Middle frontal gyrus (tissue), 1 donor: ENCODE measurements around the gene ANKRD37.

ENCODE experiments used
- DNase-seq: peaks from one replicate; pipeline ENCODE4 v3.0.0-alpha.2; 2015; ENCODE audit warnings: low spot score; ENCODE audit errors: extremely low spot score

Gene ANKRD37

GRCh38 chr4:185379326-185380295, 17.0 kb upstream of the ANKRD37 start:
- DNase-seq, result no peak

DNA sequence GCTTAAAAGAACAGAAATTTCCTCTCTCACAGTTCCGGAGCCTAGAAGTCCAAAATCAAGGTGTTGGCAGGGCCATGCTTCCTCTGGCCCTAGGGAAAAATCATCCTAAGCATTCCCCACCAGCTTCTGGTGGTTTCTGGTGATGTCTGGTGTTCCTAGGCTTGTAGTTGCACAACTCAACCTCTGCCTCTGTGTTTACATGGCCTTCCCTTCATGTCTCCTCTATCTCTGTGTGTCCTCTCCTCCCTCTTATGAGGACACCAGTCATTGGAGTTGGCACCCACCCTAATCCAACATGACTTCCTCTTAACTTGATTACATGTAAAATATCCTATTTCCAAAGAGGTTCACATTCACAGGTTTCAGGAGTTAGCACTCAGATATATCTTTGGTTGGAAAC, 16.3 kb upstream of the ANKRD37 start:
- DNase-seq, result no peak

DNA sequence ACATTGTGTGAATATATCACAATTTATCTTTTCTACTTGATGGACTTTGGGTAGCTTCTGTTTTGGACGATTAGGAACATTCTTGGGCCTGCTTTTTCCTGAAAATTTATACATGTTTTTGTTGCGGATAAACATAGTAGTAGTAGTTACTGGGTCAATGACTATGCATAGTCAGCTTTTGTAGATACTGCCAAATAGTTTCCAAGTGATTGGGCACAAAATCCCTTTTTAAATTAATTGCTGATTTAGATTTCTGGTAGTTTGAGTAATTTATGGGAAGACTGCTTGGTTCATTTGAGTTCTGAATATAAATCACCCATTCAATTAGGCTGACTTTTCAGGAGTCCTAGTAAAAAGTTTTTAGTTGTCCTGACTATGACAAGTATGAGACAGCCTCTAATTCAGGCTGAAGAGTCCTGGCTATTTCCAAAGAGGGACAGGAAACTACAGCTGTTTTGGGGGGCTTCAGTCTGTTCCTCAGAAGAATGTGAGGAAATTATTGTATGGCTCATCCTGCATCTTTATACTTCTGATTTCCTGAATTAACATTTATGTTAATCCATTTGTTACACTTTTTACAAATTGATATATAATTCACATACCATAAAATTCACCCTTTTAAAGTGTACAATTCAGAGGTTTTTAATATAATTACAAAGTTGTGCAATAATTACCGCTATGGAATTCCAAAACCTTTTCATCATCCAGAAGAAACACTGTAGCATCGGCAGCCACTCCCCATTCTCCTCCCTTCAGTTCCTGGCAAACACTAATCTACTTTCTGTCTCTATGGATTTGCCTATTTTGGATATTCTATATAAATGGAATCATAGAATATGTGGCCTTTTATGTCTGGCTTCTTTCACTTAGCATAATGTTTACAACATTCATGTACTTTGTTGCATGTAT, 15.1 kb upstream of the ANKRD37 start:
- DNase-seq, result no peak

- DNase-seq, result no peak
Measured at GRCh38 chr4:185382754-185383153, 13.9 kb upstream of the ANKRD37 start.

GRCh38 chr4:185383451-185383850, 13.2 kb upstream of the ANKRD37 start:
- no peak for DNase-seq

DNA sequence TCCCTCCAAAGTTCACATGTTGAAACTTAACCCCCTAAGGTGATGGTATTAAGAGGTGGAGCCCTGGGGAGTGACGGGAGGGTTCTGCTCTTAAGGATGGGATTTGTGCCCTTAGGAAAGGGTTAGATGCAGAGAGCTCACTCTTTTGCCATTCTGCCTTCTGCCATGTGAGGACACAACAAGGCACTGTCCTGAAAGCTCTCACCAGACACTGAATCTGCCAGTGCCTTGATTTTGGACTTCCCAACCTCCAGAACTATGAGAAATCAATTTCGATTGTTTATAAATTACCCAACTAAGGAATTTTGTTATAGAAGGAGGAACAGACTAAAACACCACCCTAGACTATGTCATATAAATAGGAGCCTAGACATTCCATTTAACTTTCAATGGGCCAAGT, 12.6 kb upstream of the ANKRD37 start:
- no peak for DNase-seq

DNA sequence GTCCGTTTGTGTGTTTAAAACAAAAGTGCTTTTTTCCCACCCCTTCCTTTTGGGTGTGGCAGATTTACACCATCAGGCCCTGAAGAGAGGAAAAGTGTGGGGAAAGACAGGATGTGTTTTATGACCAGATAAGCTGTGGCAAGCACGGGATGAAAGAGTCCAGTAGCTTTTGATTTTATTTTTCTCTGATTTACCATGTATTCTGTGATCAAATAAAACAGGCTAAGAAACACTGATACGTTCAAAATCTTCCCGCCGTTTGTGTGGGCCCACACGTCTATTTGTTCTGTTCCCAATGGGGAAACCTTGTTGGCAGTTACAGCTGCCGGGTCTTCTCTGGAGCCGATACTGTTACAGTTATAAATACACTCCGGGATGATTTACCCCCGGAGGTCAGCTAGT, 11.7 kb upstream of the ANKRD37 start:
- DNase-seq, result no peak

- no peak for DNase-seq
Measured at GRCh38 chr4:185387957-185388356, 8.7 kb upstream of the ANKRD37 start.

DNA sequence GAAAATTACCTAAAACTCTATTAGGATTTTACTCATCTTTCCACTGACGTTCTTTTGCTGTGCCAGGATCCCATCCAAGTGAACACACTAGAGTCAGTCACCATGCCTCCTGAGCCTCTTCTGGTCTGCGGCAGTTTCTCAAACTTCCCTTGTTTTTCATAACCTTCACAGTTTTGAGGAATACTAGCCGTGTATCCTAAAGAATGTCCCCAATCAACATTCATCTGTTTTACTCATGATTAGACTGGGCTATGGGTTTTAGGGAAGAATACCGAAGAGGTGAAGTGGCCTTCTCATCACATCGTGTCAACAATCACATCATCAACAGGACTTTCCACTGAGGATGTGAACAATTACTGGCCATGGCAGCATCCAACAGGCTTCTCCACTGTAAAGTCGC, 5.7 kb upstream of the ANKRD37 start:
- no peak for DNase-seq

DNA sequence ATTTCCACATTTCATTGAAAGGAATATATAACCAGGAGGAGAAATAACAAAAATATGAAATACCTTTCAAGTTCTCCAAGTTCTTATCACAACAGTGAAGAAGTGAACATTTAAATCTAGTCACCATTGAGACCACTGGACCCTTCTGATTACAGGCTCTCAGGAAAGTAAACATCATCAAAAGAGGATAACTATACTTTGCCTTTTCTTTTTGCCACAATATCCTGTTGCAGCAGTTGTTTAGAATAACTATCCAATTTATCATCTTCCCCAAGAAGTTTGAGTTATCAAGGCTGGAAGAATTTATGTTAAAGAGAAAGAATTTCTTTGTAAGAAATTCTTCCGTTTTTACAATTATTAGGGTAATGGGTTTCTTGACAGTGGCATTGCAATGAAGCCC, 4.5 kb upstream of the ANKRD37 start:
- DNase-seq, result no peak

DNA sequence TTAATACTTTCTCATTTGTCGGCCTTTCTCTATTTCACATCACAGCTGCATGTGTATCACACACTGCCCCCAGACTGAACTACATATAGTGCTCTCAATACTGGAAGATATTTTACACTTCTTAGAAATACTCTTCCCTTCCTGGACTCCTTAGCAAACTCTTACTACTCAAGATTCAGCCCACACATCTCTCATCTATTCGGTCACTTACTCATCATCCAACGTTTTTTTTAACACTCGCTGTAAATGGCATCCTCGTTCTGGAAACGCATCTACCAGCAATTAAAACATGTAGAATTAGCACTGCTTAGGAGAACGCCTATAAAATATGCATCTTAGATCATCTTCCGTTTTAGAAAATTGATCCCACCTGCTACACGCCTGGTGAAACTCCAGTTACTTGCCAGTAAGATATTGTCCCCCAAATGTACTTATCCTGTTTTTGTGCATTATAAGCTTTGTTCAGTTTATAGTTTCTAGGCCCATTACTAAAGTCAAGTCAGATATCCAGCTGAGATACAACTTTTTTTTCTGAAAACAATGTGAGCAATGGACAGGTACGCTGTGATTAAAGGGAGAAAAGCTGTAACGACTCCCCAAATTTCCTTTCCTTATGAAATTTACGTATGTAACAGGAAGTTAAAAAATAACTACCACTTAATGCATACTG, 1.9 kb upstream of the ANKRD37 start:
- no peak for DNase-seq

DNA sequence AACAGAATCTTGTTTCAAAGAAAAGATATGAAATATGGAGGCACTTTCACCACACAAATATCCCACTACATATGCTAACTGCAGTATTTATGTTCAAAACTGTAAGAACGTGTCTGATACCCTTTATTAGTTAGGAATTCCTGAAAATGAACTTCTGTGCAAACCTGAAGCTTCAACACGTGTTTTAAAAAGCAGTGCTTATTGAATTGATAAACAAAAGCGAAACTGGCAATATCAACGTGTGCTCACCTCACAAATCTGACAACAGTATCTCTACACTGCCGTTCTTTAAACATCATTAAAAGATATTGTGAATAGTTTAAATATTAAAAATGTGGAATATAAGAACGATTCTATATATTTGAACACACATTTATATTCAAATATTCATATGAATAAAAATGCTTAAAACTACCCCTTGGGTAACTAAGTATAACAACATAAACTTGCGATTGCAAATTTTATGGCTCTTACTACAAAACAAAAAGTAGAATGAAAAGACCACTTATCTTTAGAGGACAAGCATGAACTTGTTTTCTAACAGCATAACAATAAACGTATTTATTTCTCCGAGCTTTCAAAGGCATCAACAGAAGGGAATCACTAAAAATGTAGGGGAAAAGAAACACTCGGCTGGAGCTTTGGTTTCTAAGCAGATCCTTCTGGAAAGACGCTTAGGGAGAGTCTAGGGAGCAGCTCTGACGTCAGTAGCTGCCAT, 1.2 kb upstream of the ANKRD37 start, which contains the start of gene LRP2BP:
Gene LRP2BP, minus strand, starts transcription at position 687 of the 718 bp plus-strand sequence. CDS start 17,738 bp downstream, outside the sequence.
- DNase-seq, result peak; percentile 87

DNA sequence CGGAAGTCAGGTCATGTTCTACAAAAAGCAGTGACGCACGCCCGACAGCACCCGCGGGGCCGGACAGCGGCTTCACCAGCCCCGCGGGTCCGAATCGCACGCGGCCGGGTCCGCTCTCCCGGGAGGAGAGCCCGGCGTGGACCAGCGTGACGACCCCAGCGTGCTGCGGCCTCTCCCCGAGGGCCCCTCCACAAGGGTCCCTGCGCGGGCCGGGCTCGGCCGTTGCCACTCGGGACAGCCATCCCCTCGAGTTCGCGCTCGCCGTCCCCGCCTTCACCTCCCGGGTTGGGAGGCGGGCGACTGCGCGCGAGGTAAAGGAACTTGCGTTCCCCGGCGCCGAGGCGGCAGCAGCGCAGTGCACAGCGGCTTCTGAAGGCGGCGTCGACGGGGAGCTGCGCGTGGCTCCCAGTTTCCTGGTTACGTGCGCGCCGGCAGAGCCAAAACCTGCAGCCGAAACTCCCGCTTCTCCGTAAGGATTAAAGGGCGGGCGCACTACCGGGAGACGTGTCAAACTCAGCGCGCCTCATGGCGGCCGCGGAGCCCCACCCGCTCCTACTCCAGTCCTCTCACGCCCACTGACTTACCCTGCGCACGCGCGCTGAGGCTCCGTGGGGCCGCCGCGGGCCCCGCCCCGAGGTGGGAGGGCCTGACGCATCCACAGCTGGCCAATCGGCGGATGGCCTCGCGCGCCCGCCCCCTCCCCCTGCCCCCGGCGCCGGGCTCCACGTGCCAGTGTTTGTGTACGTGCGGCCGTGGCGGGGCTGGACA, 501 bp upstream of the ANKRD37 start:
- DNase-seq, result peak; percentile 97

- no peak for DNase-seq
Measured at GRCh38 chr4:185398618-185399017, 2.0 kb downstream of the ANKRD37 start.

- no peak for DNase-seq
Measured at GRCh38 chr4:185399466-185399865, 2.8 kb downstream of the ANKRD37 start.

- DNase-seq, result no peak
Measured at GRCh38 chr4:185404031-185404430, 7.4 kb downstream of the ANKRD37 start.

DNA sequence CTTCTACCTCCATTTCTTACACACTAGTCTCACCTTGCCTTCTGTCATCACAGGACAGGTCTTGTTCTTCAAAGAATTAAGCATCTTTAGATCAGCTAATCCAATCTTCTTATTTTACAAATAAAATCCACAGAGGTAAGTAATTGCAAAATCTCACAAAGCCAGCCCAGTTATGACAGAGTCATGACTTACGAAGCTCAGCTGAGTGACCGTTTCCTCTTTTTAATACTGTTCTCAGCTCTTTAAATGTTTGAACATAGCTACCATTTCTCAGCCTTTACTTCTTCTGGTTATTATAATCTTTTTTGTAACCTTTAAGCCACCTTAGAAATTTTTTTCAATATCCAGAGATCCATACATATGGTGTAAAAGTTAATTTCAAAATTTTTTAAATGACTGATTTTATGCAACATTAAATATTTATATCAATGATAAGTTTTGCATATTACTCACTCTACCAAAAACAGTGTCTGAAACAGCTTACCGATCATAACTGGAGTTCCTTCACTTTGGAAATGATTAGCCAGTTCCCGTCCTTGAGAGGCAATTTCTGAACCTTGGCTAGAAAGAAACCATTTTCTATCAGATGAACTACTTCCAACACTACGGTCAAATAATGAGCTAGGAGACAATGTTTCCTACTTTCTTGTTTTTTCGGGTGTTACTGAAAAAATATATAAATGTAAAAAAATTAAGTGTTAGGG, 8.8 kb downstream of the ANKRD37 start:
- DNase-seq, result no peak

- no peak for DNase-seq
Measured at GRCh38 chr4:185408432-185408831, 11.8 kb downstream of the ANKRD37 start.

- DNase-seq, result no peak
Measured at GRCh38 chr4:185411849-185412248, 15.2 kb downstream of the ANKRD37 start.
